Esophagus squamous epithelium (tissue), 5 donors: ENCODE measurements around the gene LINS1. TPM values are rescaled to one million over a fixed set of nuclear protein-coding genes. Genes with fewer than 3 reads are reported as not detected.
A peak's percentile ranks its signal among the peaks of the same experiment; 100 is the strongest.

Experiments used
- DNase-seq: peaks from one replicate; lab custom pipeline; 2025; lab: John Stamatoyannopoulos, UW
- H3K27ac ChIP-seq, 4 donors: fragments of 200-600 bp; sonication (generic); one replicate each; pipeline ENCODE4 v1.5.1; 2016 to 2019; ENCODE audit warnings: mild to moderate bottlenecking in 1 of 4
- H3K27me3 ChIP-seq, 4 donors: fragments of 200-600 bp; sonication (generic); 1 replicate in 3 of 4; 2 replicates in 1 of 4; pipeline versions ENCODE4 v1.5.1 to v1.6.0; 2017 to 2021; ENCODE audit warnings: antibody characterized with exemption in 1 of 4
- H3K36me3 ChIP-seq, 3 donors: fragments of 200-600 bp; sonication (generic); one replicate each; pipeline ENCODE4 v1.5.1; 2016 to 2019
- H3K4me1 ChIP-seq, 3 donors: fragments of 200-600 bp; sonication (generic); one replicate each; pipeline ENCODE4 v1.5.1; 2017 to 2019
- H3K4me3 ChIP-seq, 4 donors: fragments of 200-600 bp; sonication (generic); 1 replicate in 3 of 4; 2 replicates in 1 of 4; pipeline ENCODE4 v1.5.1; 2016 to 2019; ENCODE audit warnings: mild to moderate bottlenecking in 2 of 4, moderate library complexity in 1 of 4
- H3K9me3 ChIP-seq, 3 donors: fragments of 200-600 bp; sonication (generic); one replicate each; pipeline ENCODE4 v1.5.1; 2016 to 2019
- CTCF ChIP-seq, 6 experiments: fragments of 450-650 bp in 4 of 6; fragments of 200-600 bp in 2 of 6; sonication (generic) in 2 of 6; IDR thresholded peaks; one replicate each; pipeline ENCODE4 v1.5.1; 2016 to 2019; ENCODE audit warnings: antibody characterized with exemption in 6 of 6, mild to moderate bottlenecking in 4 of 6, moderate library complexity in 4 of 6
- POLR2A ChIP-seq, 4 donors: fragments of 450-650 bp; IDR thresholded peaks; one replicate each; pipeline ENCODE4 v1.6.1; 2017; ENCODE audit warnings: antibody characterized with exemption in 4 of 4, mild to moderate bottlenecking in 4 of 4, moderate library complexity in 3 of 4
- WGBS, 2 donors: methylation state at CpG; one replicate each; pipeline ENCODE4 v1.1.5; 2018; 5-methylcytosine and 5-hydroxymethylcytosine counted together
- intact Hi-C: fragments of 100-400 bp; cut with DNase I; formaldehyde crosslinking; loops from one replicate; pipeline ENCODE4 v1.15.0; 2022
- total RNA-seq, 4 donors: library from RNA; depleted of rRNA; stranded (reverse); fragments of >200 nt; gene quantifications; one replicate each; pipeline ENCODE4 v1.1.0, GENCODE V29; 2016
- donor health status: DM: yes; HTN: yes; CAD: no.

LINS1 gene
- total RNA-seq, 4 donors from 2014 or later: 9.1 to 44.6 (median 19.4) TPM

DNA sequence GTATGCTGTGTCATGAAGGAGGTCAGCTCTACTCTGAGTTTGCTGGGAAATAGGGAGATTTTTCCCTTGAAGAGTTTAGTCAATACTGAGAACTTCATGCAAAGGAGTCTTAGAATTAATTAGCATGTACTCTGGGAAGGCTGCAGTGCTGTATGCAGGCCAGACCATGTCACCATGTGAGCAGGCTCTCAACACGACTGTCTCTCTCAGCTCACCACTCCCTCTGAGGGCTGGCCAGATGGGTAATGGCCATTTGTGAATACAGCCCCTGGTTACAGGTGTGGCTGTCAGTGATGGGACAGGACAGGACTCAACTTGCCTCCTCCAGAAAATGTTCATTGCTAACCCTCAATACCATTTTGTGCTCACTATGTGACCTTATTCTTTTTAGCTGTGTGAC, 68.1 kb downstream of the LINS1 start:
- TF ChIP-seq CTCF (IDR thresholded peaks at IDR 0.05): no peak
- TF ChIP-seq POLR2A (IDR thresholded peaks at IDR 0.05): no peak
- Histone ChIP-seq H3K4me3 (no peak overlapping the region), H3K36me3 (no peaks in the 10 kb centered on the region), H3K9me3 (no peaks in the 10 kb centered on the region), H3K27me3 (no peaks in the 10 kb centered on the region), H3K4me1 (peaks cover 3 to 58% (median 12%) of the 10 kb centered on the region in 3 donors), H3K27ac (peak overlapping the region in 2 of 4 donors; percentile 4)
- WGBS, 2 donors: 17 to 20% methylated on average over 1 of the region's 1 CpG
- intact Hi-C loops: no loop called here
- DNase-seq: no peak

DNA sequence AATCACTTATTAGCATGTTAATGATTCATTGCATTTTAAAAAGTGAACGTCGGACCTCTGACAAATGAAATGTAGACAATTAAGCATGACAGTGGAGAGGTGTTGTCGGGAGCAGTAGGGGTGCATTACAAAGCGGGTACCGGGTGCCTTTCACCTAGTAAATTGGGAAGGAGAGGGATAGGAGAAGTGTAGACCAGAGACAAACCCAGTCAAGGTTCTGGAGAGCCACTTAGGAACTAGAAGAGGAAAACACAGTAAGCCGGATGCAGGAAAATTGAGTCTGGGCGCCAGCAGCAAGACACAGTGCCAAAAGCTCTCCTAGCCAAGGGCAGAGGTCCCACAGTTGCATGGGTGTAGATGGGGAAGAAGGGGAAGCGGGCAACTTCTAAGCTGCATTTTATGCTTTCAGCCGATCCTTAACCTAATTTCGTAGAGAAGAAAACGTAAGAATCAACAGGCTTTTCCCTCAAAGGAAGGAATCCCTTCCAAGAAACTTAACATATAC, 70.1 kb downstream of the LINS1 start:
- 79 to 84% methylated on average over 11 of the region's 11 CpGs for WGBS, 2 donors
- TF ChIP-seq POLR2A (IDR thresholded peaks at IDR 0.05): no peak
- no peak for TF ChIP-seq CTCF (IDR thresholded peaks at IDR 0.05)
- DNase-seq: no peak

GRCh38 chr15:100531204-100531603, 70.8 kb downstream of the LINS1 start:
- WGBS, 2 donors: 82 to 88% methylated on average over 4 of the region's 4 CpGs
- peaks cover 3 to 52% (median 6%) of the 10 kb centered on the region in 3 donors for H3K4me1 ChIP-seq
- no peaks in the 10 kb centered on the region for H3K9me3 ChIP-seq
- no peak overlapping the region for H3K4me3 ChIP-seq
- no peak overlapping the region for H3K27ac ChIP-seq
- no peaks in the 10 kb centered on the region for H3K27me3 ChIP-seq
- H3K36me3 ChIP-seq: no peaks in the 10 kb centered on the region
- no peak for TF ChIP-seq POLR2A (IDR thresholded peaks at IDR 0.05)
- no peak for TF ChIP-seq CTCF (IDR thresholded peaks at IDR 0.05)
- no peak for DNase-seq
- intact Hi-C loops: no loop called here

More for the DNA sequence above, 70.1 kb downstream of the LINS1 start:
- Histone ChIP-seq H3K36me3 (no peaks in the 10 kb centered on the region), H3K9me3 (no peaks in the 10 kb centered on the region), H3K27ac (no peak overlapping the region), H3K4me1 (peaks cover 3 to 53% (median 6%) of the 10 kb centered on the region in 3 donors), H3K27me3 (no peaks in the 10 kb centered on the region), H3K4me3 (no peak overlapping the region)
- intact Hi-C loops: no loop called here

DNA sequence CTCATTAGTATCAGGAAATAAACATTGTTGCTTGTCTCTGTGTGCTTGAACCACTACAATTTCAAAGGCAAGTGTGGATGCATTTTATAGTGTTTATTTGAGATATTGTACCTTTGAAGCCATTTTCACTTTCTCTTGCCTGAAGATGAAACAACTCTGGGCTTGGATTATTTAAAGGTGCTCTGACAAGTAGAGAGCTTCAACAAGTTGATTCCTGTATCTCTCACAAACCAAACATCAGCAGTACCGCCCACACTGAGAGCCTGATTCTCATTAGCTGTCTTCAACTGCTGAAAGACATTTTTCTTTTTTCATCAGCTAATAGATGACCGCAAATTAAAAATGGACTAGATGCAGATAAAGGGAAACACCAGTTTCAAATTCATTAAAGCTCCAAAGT, 72.4 kb downstream of the LINS1 start:
- Histone ChIP-seq H3K9me3 (no peaks in the 10 kb centered on the region), H3K4me1 (peaks cover 10 to 62% (median 13%) of the 10 kb centered on the region in 3 donors), H3K27ac (peak overlapping the region; percentile 86 to 94 (median 91)), H3K36me3 (no peaks in the 10 kb centered on the region), H3K4me3 (peak overlapping the region; percentile 47 to 62 (median 53)), H3K27me3 (no peaks in the 10 kb centered on the region)
- intact Hi-C loops: no loop called here
- no peak for DNase-seq
- TF ChIP-seq CTCF (IDR thresholded peaks at IDR 0.05): no peak
- TF ChIP-seq POLR2A (IDR thresholded peaks at IDR 0.05): no peak
- whole genome bisulfite sequencing, 2 donors: 54 to 56% methylated on average over 2 of the region's 2 CpGs

DNA sequence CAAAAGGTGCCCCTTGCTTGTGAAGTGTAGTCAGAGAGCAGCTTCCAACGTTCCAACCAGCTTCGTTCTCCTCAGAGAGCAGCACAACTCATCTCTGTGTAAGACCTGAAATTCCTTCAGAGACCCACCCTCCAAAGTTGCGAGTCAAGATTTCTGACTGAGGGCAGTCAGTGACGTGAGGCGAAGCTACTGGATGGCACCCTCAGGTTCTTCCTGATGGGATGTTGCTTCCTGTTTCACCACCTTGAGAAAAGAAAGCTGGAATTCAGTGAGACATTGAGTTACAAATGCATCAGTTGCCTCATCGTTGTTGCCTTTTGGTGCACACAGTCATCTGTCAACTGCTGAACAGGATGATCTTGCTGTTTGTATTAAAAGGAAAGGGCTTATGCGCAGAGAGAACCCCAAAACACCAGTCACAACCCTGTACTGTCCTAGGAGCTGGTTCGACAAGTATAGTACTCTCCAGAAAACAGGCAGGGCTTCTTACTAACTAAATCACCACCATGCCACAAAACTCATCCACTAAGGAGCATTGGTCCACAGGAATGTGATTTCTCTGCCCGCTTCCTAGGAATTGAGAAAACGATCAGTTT, 73.1 kb downstream of the LINS1 start, which contains the start of gene CERS3:
Gene CERS3 (minus strand): TSS at position 118 of the 596 bp plus-strand sequence. CDS start 27,101 bp downstream, outside the sequence.
- peak within 1 kb of the TSS; percentile 86 to 94 (median 91) for H3K27ac ChIP-seq
- H3K27me3 ChIP-seq: no peaks in the 10 kb centered on the region
- peaks cover 7 to 62% (median 13%) of the 10 kb centered on the region in 3 donors for H3K4me1 ChIP-seq
- DNase-seq: no peak
- no peaks in the 10 kb centered on the region for H3K36me3 ChIP-seq
- H3K9me3 ChIP-seq: no peaks in the 10 kb centered on the region
- TF ChIP-seq CTCF (IDR thresholded peaks at IDR 0.05) (no peak), POLR2A (IDR thresholded peaks at IDR 0.05) (peak in 3 of 4 donors; percentile 20 to 53 (median 32))
- WGBS, 2 donors: 41 to 62% methylated on average over 7 to 9 of the region's 10 CpGs
- H3K4me3 ChIP-seq: peak within 1 kb of the TSS; percentile 47 to 62 (median 53)
- intact Hi-C loops: no loop called here
